Measurements from ENCODE around the gene LONRF2.

The LONRF2 gene

DNA sequence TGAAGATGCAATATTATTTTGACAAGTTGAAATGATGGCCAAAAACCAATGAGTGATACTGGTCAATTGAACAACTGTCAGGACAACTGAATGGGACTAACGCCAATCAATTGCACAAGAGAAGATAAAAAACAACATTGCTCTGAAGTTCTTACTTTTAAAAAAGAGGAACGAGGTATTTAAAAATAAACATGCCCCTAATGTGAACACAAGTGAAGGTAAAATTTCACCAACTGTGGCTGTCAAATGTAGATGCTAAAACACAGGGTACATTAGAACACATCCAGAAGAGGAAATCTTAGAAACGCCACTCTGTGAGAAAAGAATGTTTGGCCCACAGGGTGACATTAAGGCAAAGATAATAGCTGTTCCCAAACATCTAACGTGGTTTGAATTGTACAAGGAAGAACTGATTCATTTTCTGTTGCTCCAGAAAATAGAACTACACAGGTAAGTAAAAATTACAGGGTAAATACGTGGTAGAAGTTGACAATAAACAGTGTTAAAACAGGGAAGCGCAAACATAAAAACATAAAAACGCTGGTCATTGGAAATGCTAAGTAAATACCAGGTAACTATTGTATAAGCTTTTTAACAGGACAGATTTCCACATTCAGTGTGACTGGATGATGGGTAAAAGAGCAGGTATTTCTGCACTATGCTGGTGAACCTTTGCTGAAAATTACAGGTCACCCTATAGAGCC is 20.3 kb downstream of the LONRF2 start:
- in situ Hi-C loops (cut with MboI; ENCODE audit: low sequenced_read_pairs), result no loop called here

DNA sequence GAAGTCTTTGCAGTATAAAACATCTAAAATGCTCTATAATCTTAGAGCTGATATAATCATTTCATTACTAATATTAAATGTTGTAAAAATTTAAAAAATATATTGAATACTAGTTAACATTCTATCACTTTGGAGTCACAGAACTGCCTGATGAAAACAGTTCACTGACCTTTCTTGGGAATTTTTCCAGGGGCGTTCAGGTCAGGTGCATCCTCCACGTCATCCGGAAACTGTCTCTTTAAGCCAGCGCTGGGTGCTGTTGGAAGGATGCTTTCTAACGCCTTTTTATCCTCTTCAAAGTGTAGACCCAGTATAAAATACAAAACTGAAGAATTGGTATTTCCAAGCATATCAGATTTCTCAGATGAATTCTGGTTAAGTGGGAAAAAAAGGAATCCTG is 22.8 kb downstream of the LONRF2 start:
- in situ Hi-C loops (cut with MboI; ENCODE audit: low sequenced_read_pairs), result no loop called here

DNA sequence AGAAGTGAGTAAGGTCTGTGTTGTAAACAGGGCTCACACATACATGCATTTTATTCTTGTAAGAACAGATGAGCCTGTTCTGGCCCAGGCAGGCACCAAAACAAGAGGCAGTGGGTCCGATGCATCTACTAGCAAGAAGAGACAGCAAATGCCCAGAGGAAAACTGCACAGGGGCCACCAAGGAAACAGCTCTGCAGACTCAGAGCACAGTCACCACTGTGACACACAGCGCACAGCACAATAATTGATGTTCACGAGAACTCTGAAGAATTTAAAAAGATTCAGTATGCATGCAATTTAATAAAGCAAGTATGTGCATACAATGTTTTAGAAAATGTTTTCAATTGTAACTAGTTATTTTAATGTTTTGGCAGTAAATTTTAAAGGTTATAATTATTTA is 24.8 kb downstream of the LONRF2 start:
- in situ Hi-C loops (cut with MboI; ENCODE audit: low sequenced_read_pairs), result no loop called here

DNA sequence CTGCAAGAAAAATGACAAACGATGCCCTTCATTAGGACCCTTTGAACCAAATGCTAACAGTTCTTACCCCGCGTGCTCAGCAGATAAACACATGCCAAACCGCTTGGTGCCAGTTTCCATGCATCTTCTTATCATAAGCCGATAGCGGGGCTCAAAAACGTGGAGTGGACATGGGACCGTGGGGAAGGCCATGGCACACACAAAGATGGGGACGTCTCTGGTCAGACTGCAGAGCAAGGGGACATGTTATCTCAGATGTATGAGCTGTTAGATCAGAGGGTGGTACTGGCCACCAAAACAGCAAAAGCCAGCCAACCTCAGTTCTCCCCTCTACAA is 28.2 kb downstream of the LONRF2 start:
- in situ Hi-C loops (cut with MboI; ENCODE audit: low sequenced_read_pairs), result no loop called here

DNA sequence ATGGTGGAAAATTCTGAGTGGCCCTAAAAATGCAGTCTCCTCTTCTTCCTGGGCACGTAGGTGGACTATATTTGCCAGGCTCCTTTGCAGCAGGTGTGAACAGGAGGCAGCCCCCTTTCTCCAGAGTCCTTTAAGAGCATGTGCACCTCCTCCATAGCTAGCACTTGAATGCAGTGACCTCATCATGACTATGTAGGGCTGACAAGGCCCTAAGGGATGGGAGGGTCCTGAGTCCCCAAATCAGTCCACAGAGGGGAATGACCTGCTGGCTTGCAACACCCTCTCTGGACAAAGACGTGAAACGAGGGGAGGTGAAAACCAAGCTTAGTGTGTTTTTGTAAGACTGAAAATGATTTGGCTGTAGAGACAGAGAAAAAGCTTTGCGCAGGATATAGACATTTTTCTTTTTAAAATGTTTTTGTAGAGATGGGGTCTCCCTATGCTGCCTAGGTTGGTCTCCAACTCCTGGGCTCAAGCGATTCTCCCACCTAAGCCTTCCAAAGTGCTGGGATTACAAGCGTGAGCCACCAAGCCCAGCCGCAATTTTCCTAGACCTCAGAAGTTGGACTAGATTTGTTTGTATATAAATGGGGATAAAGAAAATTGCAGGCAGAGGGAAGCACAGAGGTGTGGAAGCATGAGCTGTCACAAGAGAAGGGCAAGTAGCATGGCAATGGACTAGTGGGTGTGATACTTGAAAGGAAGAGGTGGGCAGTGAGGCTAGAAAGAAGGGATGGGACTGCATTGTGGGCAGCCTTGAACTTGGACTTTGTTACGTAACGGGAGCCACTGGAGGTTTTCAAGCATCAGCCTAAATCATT is 28.8 kb downstream of the LONRF2 start:
- in situ Hi-C loops (cut with MboI; ENCODE audit: low sequenced_read_pairs), result no loop called here

DNA sequence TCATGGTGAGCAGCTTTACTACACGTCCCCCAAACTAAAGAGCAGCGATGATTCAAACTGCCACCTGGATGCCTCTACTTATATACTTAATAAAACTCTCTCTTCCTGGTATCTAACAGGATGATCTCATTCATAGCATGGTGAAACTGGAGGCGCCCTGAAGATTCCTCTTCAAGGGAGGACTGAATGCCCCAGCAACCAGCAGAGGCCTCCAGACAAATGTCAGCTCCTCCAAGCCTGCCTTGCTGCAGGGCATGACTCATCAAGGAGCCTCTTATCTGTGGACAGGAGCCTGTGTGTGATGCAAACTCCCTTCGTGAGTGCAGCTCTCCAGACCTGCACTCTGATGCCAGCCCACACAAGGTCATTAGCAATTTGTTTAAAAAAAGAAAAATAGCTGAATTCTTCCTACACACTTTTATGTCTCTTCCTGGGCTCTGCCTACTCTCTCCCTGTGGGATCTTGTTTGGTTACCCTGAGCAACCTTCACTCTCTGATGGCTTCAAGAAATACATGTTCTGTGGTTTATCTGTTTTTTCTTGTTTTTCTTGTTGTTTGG is 30.2 kb downstream of the LONRF2 start:
- in situ Hi-C loops (cut with MboI; ENCODE audit: low sequenced_read_pairs), result no loop called here

DNA sequence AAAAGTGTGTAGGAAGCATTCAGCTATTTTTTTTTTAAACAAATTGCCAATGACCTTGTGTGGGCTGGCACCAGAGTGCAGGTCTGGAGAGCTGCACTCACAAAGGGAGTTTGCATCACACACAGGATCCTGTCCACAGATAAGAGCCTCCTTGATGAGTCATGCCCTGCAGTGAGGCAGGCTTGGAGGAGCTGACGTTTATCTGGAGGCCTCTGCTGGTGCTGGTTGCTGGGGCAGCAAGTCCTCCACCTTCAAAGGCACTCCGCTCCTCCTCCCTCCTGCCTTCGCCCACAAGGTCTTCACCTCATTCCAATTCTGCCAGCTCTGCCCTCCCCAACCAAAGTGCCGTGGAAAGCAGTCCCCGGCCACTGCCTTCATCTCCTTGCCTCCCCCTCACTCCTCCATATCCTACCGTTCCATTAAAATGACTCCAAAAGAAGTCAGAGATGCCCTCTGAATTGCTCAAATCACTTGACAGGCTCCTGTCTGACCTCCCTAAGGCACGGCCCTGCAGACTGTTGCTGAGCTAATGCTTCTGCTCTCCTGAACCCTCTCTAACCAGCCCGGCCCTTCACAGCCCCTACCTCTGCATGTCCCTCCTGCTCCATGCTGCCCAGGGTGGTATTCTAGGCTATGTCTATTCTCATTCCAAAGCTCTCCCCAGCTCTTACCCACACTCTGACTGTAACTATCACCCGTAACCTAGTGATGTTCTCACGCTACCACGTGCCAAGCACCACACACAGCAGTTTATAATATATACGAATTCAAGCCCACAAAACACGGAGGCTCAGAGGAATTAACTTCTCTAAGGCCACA is 30.9 kb downstream of the LONRF2 start:
- in situ Hi-C loops (cut with MboI; ENCODE audit: low sequenced_read_pairs), result no loop called here

DNA sequence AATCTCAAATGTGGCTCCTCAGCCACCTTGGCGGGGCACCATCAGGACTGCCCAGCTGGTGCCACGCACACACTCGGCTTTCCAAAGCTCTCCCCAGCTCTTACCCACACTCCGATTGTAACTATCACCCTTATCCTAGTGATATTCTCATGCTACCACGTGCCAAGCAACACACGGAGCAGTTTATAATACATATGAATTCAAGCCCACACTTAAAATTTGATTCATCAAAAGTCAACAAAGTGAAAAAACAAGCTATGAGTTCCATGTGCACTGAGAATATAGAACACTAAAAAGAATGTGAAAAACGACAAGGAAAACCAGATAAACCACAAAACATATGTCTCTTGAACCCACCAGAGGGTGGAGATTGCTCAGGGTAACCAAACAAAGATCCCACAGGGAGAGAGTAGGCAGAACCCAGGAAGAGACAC is 31.6 kb downstream of the LONRF2 start:
- in situ Hi-C loops (cut with MboI; ENCODE audit: low sequenced_read_pairs), result no loop called here

DNA sequence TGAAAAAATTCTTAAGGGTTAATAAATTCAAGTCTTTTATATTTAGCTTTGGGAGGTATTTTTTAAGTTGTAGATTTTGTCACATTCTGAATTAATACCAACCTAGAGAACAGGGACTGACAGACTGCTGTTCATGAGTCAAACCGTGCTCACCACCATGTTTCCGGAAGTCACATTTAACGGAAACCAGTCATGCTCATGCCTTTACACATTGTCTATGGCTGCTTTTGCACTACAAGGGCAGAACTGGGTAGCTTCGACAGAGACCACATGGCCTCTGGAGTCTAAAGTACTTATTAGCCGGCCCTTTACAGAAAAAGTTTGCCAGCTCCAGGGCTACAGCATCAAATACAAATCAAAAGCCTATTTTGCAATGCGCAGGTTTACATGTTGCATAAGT is 33.3 kb downstream of the LONRF2 start:
- in situ Hi-C loops (cut with MboI; ENCODE audit: low sequenced_read_pairs), result no loop called here

DNA sequence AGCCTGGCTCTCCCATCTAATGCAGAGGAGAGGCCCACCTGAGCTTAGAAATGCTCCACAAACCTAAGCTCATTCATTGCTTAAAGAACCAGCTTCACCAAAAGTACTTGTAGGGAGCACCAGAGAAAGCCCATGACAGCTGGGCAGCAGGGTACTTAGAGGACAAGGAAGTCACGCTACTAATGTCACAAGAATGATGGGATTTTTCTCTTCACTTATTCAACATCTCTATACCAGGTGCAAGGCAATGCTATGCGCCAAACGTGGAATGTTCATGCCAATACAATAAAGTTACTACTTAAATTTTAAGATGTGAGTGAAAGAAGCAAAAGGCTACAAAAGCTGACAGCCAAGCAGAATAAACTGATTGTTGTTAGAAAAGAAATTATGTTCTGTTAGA is 36.0 kb downstream of the LONRF2 start:
- in situ Hi-C loops (cut with MboI; ENCODE audit: low sequenced_read_pairs), result no loop called here

DNA sequence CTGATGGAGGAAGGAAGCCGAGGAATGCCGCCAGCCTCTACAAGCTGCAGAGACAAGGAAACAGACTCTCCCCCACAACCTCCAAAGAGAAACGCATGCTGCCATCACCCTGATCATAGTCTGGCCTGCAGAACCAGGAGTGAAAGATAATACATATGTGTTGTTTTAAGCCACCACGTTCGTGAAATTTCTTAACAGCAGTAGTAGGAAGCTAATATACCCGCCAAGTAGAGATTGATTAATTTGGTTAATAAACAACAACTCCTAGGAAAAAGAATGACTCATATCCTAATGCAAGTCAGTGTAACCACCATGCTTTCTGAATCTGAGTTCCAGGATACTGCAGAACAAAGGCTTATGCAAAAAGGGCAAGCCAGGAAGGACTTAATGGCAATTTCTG is 36.6 kb downstream of the LONRF2 start:
- in situ Hi-C loops (cut with MboI; ENCODE audit: low sequenced_read_pairs), result no loop called here

DNA sequence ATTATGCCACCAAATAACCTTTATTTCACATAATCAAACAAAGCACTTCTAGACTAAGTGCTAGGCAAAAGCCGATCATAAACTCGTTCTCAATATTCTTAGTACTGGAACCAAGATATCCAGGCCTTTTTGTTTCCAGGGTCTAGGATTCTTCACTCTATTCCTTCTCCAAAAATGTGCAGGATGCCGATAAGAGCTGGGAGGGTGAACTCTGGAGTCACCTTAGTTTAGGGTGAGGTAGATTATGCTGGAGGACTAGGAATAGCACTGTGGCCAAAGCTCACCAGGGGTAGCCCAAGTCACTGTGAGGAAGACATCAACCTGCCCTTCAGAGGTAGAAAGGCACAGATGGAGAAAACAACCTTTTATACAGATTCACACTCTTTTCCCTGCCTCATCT is 37.3 kb downstream of the LONRF2 start:
- in situ Hi-C loops (cut with MboI; ENCODE audit: low sequenced_read_pairs), result no loop called here

DNA sequence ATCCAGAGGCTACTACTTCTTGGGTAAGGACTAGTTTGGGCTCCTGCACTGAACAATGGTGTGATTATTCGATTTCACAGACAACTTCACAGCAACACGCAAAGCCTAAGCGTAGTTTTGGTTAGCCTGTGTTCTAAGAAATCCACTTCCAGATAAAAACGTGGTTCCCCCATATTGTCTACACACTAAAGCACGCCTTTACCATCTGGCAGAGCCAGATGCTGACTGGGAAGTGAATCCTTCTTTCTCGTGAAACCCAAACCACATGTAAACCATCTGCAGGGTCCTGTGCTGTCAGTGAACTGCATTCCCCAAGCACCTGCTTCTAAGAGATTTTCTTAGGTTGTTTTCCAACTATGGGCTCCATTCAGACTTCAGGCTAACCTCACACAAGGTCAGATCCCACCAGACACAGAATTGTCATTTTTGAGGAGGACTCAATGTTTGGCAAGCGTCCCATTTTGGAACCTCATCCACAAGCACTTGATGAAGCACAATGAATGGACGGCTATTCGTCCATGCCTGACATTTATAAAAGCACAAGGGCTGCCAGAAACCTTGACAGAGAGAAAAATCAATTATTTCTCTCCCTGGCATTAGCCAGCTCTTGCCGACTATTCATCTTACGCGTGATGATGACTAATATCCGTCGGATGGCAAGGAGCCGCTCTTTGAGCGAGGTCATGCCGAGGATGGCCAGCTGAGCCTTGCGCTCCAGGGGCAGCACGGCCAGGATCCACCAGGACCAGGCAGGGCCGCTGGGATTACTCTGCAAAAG is 38.4 kb downstream of the LONRF2 start:
- in situ Hi-C loops (cut with MboI; ENCODE audit: low sequenced_read_pairs), result no loop called here

DNA sequence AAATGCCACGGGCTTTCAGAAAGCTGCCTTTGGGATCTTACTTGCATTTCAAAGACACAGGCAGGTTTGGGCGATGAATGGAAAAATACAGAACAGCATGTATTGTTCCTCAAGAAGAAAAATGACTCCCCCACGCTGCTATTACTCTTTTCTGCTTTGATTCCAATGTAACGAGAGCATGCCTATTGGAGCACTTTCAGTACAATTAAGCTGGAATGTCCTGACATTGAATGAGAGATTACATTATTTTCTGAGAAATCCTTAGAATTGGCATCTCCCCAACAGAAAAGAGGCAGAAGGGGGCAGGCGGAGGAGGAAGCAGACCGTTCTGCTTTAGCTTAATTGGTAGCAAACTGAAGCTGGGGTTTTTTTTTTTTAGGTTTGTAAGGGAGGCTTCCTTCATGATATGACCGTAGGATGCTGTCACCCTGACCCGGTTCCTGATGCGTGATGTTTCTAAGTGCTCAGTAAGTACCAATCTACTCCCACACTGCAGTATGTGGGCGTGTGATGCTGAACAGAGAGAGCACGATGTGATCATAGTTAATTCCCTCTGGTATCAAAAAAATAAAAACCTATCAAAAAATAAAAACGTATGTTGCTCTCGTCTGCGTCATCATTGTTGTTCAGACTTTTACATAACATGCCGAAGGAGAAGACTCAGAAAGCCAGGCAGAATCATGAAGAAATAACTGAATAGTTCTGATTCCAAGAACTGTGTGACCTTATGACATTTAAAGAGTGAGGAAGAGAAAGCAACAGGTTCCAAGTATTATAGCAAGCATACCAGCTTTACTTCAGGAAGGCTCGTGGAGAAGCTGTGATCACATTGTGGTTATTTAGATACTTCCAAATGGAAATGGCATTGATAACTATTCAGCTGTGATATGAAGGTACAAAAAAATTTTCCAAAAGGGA is 40.5 kb downstream of the LONRF2 start:
- in situ Hi-C loops (cut with MboI; ENCODE audit: low sequenced_read_pairs), result no loop called here

DNA sequence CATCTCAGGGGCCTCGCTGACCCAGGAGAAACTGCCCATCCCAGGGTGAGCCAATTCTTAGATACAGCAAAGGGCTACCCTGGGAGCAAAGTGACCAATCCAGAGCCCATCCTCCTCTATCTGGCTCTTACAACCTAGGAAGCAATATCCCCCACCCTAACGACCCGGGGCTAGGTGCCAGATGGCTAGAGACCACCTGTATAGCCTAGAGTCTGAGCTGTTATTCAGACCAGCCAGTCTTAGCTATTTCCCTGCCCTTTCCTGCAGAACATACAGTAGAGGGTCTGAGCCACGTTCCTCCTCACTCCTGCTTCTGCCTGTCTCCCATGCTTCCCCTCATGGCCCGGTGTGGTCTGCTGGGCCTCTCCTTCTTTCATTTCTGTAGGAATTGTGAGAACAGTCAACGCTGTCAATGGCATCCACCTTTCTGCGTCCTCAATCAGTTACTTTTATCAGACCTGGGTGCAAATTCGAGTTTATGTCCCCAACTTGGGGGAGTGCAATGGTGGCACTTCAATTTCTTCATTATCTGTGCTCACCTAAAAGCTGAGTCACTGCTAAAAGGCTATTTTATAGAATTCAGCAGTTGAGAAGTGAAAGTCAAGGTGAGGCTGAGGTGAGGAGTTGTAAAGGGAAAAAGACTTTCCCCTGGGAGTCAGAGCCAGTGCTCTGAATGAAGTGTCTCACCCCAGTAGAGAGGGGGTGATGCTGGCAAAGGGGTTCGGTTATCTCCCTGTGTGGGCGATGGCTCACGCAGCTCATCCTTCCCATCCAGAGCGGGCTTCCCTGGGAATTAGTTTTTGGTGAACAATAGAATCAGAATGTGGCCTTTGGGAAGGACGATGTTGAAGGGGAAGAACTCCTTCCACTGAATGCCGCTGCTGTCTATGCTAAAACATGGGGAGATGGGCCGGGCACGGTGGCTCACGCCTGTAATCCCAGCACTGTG is 42.4 kb downstream of the LONRF2 start:
- in situ Hi-C loops (cut with MboI; ENCODE audit: low sequenced_read_pairs), result no loop called here

DNA sequence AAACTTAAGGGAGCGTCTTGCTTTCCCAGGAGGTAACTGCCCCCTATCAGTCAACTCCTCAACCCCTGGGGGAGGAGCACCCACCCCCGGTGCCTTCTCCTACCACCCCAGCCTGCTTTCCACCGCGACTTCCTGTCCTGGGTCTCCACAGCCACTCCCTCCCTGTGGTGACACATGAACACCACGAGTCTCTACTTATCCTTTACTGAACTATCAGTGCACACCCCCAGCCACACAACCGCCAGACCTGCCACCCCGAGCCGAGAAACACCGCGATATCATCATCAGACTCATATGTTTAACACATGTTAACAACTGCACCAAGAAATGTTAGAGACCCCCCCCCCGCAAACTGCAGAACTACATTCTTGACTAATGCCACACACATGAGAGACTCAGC is 43.3 kb downstream of the LONRF2 start:
- in situ Hi-C loops (cut with MboI; ENCODE audit: low sequenced_read_pairs), result no loop called here

DNA sequence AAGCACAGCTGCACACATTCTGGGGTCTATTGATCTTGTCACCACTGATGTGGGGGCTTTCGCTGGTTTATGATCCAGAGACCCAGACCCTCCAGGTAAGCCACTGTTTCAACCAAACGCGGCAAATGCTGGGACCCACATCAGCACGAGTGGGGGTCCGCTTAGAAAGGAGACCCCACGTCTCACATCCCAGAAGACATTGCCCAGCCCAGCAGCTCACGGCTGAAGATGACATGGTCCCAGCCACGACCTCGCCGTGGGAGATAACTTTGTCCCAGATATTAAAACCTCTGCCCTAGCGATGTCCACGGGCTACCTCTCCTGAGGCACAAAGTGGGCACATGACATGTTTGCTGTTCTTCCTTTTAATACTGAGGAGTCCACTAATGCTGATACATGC is 43.8 kb downstream of the LONRF2 start:
- in situ Hi-C loops (cut with MboI; ENCODE audit: low sequenced_read_pairs), result no loop called here

DNA sequence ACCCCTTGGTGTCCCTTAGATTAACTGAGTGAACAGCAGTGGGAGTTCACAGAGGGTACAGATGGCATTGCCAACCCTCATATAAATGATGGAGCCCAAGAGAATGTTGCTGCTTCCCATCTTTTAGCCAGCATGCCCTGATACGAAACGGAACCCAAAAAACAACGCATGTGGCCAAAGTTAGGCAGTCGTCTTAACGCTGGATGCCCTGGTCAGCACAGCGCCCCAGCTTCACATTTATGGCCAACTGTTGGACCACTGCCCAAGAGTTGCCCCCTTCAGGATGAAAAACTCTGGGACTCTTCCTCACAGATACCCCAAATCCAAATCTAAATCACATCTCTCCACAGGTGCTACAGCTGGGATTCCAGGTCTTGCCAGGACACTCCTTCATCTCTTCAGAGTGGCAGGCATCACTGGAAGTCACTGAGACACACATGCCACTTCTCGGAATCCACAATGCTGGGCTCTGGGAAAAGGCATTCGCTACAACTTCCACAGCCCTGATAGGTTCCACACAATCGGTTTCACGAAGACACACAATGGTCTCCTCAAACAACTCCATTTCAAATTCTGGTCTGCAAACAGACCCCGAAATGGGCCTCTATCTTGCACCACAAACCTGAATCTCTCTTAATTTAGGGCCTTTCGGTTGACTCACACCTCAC is 44.6 kb downstream of the LONRF2 start:
- in situ Hi-C loops (cut with MboI; ENCODE audit: low sequenced_read_pairs), result no loop called here
